Colonic mucosa (tissue), 4 donors: ENCODE measurements around the gene LHPP. TPM values are rescaled to one million over a fixed set of nuclear protein-coding genes. Genes with fewer than 3 reads are reported as not detected.

Experiments used
- DNase-seq: peaks from one replicate; pipeline ENCODE4 v3.0.0-alpha.2; 2020
- H3K27ac ChIP-seq: fragments of 200-600 bp; one replicate; pipeline ENCODE4 v1.8.0; 2021
- H3K27me3 ChIP-seq: fragments of 200-600 bp; one replicate; pipeline ENCODE4 v1.8.0; 2021
- H3K36me3 ChIP-seq: fragments of 200-600 bp; one replicate; pipeline ENCODE4 v1.8.0; 2021
- H3K4me1 ChIP-seq: fragments of 200-600 bp; one replicate; pipeline ENCODE4 v1.8.0; 2021; ENCODE audit warnings: mild to moderate bottlenecking
- H3K4me3 ChIP-seq: fragments of 200-600 bp; one replicate; pipeline ENCODE4 v1.8.0; 2021
- H3K9ac ChIP-seq, 2 donors: one replicate each; pipeline ENCODE4 v1.7.0; 2013; ENCODE audit warnings: control low read depth in 2 of 2, low read depth in 2 of 2, low read length in 2 of 2
- H3K9me3 ChIP-seq: fragments of 200-600 bp; one replicate; pipeline ENCODE4 v1.8.0; 2021
- intact Hi-C: fragments of 100-400 bp; cut with DNase I; formaldehyde crosslinking; loops from one replicate; pipeline ENCODE4 v1.14.1; 2022
- total RNA-seq, 2 donors: library from RNA; stranded (reverse); fragmentation: NEBNext Ultra II Directional in 1 of 2; extraction: Animal tissue kit (Norgen Biotek cat#: 25700) in 1 of 2; gene quantifications; one replicate each; pipeline ENCODE4 v1.2.1, GENCODE V29; 2021
- TF ChIP-seq, protein P1 (sequence below): fragments of 200-600 bp; IDR thresholded peaks from one replicate; pipeline ENCODE4 v1.8.0; 2022; ENCODE audit warnings: antibody characterized with exemption, mild to moderate bottlenecking
- donor health status: healthy.
- donor health status: DM: no; HTN: no; CAD: no.
- donor health status: DM: no; HTN: no; CAD: no.

The LHPP gene
- total RNA-seq, 2 donors from 2014 or later: 12.8 to 24.6 TPM

DNA sequence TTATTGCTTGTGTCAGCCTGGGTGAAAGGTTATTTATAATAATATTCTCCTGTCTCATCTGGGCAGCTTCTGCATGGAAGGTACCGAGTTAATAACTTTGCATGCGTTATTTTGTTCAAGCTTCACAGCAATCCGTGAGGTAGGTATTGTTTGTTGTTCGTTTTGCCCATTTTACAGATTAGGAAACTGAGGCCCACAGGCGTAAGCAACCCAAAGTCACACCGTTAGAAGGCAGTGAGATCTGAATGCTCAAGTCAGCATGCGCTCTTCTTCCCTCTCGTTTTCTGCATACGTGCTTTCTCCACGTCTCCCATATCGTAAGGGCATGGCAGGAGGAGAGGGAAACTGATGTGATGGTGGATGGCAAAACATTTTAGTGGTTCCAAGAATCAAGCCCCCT, 34.1 kb downstream of the LHPP start:
- Histone ChIP-seq H3K27me3 (no peaks in the 10 kb centered on the region), H3K9me3 (no peaks in the 10 kb centered on the region), H3K27ac (no peak overlapping the region), H3K4me1 (no peaks in the 10 kb centered on the region), H3K36me3 (no peaks in the 10 kb centered on the region), H3K9ac (no peak overlapping the region), H3K4me3 (no peak overlapping the region)
- TF ChIP-seq, protein P1, sequence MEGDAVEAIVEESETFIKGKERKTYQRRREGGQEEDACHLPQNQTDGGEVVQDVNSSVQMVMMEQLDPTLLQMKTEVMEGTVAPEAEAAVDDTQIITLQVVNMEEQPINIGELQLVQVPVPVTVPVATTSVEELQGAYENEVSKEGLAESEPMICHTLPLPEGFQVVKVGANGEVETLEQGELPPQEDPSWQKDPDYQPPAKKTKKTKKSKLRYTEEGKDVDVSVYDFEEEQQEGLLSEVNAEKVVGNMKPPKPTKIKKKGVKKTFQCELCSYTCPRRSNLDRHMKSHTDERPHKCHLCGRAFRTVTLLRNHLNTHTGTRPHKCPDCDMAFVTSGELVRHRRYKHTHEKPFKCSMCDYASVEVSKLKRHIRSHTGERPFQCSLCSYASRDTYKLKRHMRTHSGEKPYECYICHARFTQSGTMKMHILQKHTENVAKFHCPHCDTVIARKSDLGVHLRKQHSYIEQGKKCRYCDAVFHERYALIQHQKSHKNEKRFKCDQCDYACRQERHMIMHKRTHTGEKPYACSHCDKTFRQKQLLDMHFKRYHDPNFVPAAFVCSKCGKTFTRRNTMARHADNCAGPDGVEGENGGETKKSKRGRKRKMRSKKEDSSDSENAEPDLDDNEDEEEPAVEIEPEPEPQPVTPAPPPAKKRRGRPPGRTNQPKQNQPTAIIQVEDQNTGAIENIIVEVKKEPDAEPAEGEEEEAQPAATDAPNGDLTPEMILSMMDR: no peak
- no peak for DNase-seq
- intact Hi-C loops: no loop called here

DNA sequence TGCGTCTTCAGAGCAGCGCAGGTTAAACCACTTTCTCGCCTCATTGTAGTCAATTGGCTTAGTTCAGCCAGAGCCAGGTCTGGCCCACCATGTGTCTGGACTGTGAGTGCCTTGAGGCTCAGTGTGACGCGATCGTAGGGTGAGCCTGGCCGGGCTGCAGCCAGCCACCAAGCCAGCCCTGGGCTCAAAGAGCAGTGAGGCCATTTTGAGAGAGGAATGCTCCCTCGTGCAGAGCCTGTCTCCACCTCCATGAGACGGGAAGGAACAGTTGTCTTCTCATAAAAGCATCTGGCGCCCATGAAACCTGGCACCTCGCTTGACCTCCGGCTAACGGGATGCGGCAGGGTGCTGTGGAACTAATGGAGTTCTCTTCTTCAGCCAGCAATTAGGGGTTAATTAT, 34.5 kb downstream of the LHPP start:
- no peak for DNase-seq
- Histone ChIP-seq H3K27me3 (no peaks in the 10 kb centered on the region), H3K4me1 (no peaks in the 10 kb centered on the region), H3K9ac (no peak overlapping the region), H3K36me3 (no peaks in the 10 kb centered on the region), H3K27ac (no peak overlapping the region), H3K9me3 (no peaks in the 10 kb centered on the region), H3K4me3 (no peak overlapping the region)
- TF ChIP-seq, protein P1: no peak
- intact Hi-C loops: no loop called here

DNA sequence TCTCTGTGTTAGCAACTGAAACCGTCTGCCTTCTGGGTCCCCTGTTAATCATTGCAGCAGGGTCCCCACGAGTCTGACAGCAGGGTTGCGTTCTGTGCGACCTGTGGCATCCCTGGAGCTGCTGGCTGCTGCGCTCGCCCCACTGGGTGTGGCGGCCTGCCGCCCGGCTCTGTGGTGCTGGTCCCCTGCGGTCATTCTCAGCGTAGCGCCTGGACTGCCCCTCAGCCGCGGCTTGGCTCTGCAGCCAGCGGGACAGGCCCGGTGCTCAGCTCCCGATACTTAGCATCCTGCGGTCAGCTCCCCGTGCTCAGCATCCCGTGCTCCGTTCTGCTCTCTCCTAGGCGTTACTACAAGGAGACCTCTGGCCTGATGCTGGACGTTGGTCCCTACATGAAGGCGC, 35.0 kb downstream of the LHPP start:
- Histone ChIP-seq H3K9me3 (no peaks in the 10 kb centered on the region), H3K9ac (no peak overlapping the region), H3K4me1 (no peaks in the 10 kb centered on the region), H3K4me3 (no peak overlapping the region), H3K36me3 (no peaks in the 10 kb centered on the region), H3K27me3 (no peaks in the 10 kb centered on the region), H3K27ac (no peak overlapping the region)
- no peak for DNase-seq
- TF ChIP-seq, protein P1: no peak
- intact Hi-C loops: no loop called here

DNA sequence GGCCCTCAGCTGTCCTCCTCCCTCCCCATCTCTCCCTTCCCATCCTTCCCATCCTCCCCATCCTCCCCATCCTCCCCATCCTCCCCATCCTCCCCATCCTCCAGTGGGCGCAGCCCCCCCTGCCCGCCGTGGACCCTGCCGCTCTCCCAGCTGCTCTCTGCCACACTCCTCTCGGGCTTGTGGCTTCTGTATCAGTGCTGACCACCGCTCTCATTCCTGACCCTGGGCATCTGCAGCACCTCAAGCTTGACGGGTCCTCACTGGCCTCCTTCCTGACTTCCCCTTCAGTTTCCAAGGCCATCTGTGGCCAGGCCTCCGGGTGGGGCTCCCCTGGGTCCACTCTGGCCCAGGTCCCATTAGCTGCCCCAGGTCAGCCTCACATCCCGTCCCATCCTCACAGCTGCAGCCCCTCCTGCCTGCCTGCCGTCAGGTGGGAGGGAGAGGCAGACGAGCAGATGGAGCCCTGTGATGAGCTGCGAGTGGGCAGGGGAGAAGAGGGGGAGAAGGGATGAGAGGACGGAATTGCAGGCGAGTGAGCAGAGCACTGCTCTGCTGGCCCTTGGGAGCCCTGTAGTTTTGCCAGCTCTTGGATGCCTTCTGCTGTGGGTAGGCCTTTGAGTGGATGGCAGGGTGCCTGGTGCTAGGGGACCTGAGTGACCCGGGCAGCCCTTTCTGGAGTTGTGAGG, 35.7 kb downstream of the LHPP start:
- TF ChIP-seq, protein P1: no peak
- H3K4me3 ChIP-seq: no peak overlapping the region
- H3K36me3 ChIP-seq: no peaks in the 10 kb centered on the region
- intact Hi-C loops: no loop called here
- H3K27ac ChIP-seq: no peak overlapping the region
- H3K9ac ChIP-seq: no peak overlapping the region
- DNase-seq: no peak
- no peaks in the 10 kb centered on the region for H3K9me3 ChIP-seq
- no peaks in the 10 kb centered on the region for H3K27me3 ChIP-seq
- H3K4me1 ChIP-seq: no peaks in the 10 kb centered on the region

DNA sequence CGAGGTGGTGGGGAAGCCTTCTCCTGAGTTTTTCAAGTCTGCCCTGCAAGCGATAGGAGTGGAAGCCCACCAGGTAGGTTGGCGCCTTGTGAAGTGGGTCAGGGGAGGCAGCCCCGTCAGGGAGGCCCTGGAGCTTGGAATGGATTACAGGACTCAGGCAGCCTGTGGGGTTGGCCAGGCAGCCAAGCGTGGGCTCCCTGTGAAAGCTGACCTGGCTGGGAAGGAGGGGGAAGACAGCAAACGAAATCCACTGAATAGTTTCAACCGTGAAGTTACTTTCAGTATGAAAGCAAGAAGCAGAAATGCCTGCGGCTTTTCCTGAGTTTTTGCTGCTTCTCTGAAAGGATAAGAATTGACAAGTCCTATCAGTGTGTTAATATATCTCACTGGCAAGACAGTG, 36.4 kb downstream of the LHPP start:
- Histone ChIP-seq H3K9me3 (no peaks in the 10 kb centered on the region), H3K9ac (no peak overlapping the region)
- intact Hi-C loops: no loop called here

More for the DNA sequence above, 36.4 kb downstream of the LHPP start:
- TF ChIP-seq, protein P1: no peak
- H3K27ac ChIP-seq: no peak overlapping the region
- H3K27me3 ChIP-seq: no peaks in the 10 kb centered on the region
- H3K4me1 ChIP-seq: no peaks in the 10 kb centered on the region
- DNase-seq: no peak
- no peak overlapping the region for H3K4me3 ChIP-seq
- H3K36me3 ChIP-seq: no peaks in the 10 kb centered on the region
